Spleen (tissue), 11 donors: ENCODE data around the gene XIAP. TPM values are rescaled to one million over a fixed set of nuclear protein-coding genes. Genes with fewer than 3 reads are reported as not detected.

Source experiments
- DNase-seq: peaks from one replicate; pipeline ENCODE4 v3.0.0-alpha.2; 2020
- H3K27ac ChIP-seq, 8 donors: fragments of 200-600 bp; sonication (generic) in 7 of 8; 1 replicate in 4 of 8; 2 replicates in 4 of 8; pipeline versions ENCODE4 v1.5.0 to v1.8.0; 2016 to 2021; ENCODE audit warnings: inconsistent platforms in 4 of 8, mild to moderate bottlenecking in 4 of 8, moderate library complexity in 1 of 8
- H3K27me3 ChIP-seq, 7 donors: fragments of 200-600 bp; sonication (generic) in 6 of 7; replicated peaks in 1 of 7; 1 replicate in 4 of 7; 2 replicates in 3 of 7; pipeline versions ENCODE4 v1.5.0 to v1.8.0; 2016 to 2021; ENCODE audit warnings: inconsistent platforms in 3 of 7, mild to moderate bottlenecking in 1 of 7
- H3K36me3 ChIP-seq, 6 donors: fragments of 200-600 bp; sonication (generic) in 5 of 6; 1 replicate in 4 of 6; 2 replicates in 2 of 6; pipeline versions ENCODE4 v1.5.0 to v1.8.0; 2016 to 2021; ENCODE audit warnings: inconsistent platforms in 2 of 6
- H3K4me1 ChIP-seq, 6 donors: fragments of 200-600 bp; sonication (generic) in 5 of 6; 1 replicate in 3 of 6; 2 replicates in 3 of 6; pipeline versions ENCODE4 v1.5.0 to v1.8.0; 2016 to 2021; ENCODE audit warnings: inconsistent platforms in 3 of 6
- H3K4me3 ChIP-seq, 8 donors: fragments of 200-600 bp; sonication (generic) in 7 of 8; 1 replicate in 4 of 8; 2 replicates in 4 of 8; pipeline versions ENCODE4 v1.5.0 to v1.8.0; 2016 to 2021; ENCODE audit warnings: inconsistent platforms in 4 of 8, mild to moderate bottlenecking in 4 of 8, moderate library complexity in 2 of 8
- H3K9me3 ChIP-seq, 8 donors: fragments of 200-600 bp; sonication (generic) in 7 of 8; 1 replicate in 4 of 8; 2 replicates in 4 of 8; pipeline versions ENCODE4 v1.5.0 to v1.8.0; 2016 to 2021; ENCODE audit warnings: inconsistent platforms in 4 of 8
- POLR2A ChIP-seq, 3 donors: fragments of 450-650 bp; IDR thresholded peaks; one replicate each; pipeline ENCODE4 v1.5.1; 2017; ENCODE audit warnings: antibody characterized with exemption in 3 of 3, mild to moderate bottlenecking in 1 of 3
- POLR2AphosphoS5 ChIP-seq, 3 donors: sonication (generic); formaldehyde crosslinking; IDR thresholded peaks; one replicate each; pipeline ENCODE4 v1.5.1; 2017; ENCODE audit warnings: antibody characterized with exemption in 3 of 3
- WGBS, 5 donors: extraction: QIAGEN DNeasy Blood & Tissue Kit in 3 of 5; methylation state at CpG; one replicate each; pipeline versions ENCODE4 v1.1.5 to v1.1.7; 2013 to 2018; 5-methylcytosine and 5-hydroxymethylcytosine counted together
- intact Hi-C: fragments of 100-400 bp; cut with DNase I; formaldehyde crosslinking; loops from one replicate; pipeline ENCODE4 v1.15.0; 2023; ENCODE audit warnings: low total_unique reads
- polyA plus RNA-seq, 3 donors: library from polyadenylated mRNA; stranded (reverse); fragments of 200-250 nt; gene quantifications; one replicate each; pipeline ENCODE4 v1.2.1, GENCODE V29; 2013
- total RNA-seq, 7 donors: library from RNA; depleted of rRNA in 3 of 7; stranded (reverse); fragments of >200 nt in 3 of 7; fragmentation: NEBNext Ultra II Directional in 4 of 7; extraction: Animal tissue kit (Norgen Biotek cat#: 25700) in 4 of 7; gene quantifications; one replicate each; pipeline versions ENCODE4 v1.1.0 to v1.2.1, GENCODE V29; 2016 to 2021
- TF ChIP-seq, protein P1 (sequence below), 11 experiments: fragments of 200-600 bp in 7 of 11; fragments of 450-650 bp in 4 of 11; sonication (generic) in 4 of 11; IDR thresholded peaks in 8 of 11; conservative IDR thresholded peaks in 3 of 11; 1 replicate in 7 of 11; 2 replicates in 4 of 11; pipeline versions ENCODE4 v1.4.0 to v1.8.0; 2016 to 2021; ENCODE audit warnings: antibody characterized with exemption in 11 of 11, inconsistent platforms in 4 of 11, mild to moderate bottlenecking in 1 of 11
- donor health status: healthy with polysubstance abuse.
- donor health status: DM: no; HTN: no; CAD: no; lungs with moderate emphysema.
- donor health status: DM: no; HTN: no; CAD: no.
- donor health status: Bipolar disorder and iron deficiency.
- donor health status: healthy.
- donor health status: DM: no; HTN: no; CAD: no.
- donor health status: DM: yes; HTN: yes; CAD: no.

Gene XIAP
- total and polyA plus RNA-seq, 10 donors, result 4.7 to 67.0 (median 44.0) TPM

DNA sequence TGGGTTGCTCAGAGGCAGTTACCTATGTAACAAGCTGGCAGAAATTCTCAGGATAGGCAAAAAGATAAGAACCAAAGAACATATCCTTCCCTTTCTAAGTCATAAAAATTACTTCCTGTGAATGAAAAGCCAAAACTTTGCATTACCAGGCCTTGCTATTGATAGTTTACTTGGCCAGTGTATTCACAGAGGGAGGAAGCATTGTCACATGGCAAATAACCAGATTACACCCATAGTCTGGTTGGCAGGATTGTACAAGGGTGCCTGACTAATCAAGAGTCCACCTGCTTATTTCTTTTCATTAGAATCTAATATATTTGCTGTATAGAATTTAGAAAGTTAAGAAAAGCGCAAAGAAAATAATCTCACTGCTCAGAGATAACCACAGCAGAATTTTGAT lies 14.1 kb downstream of the XIAP start:
- WGBS, 5 donors, result 87 to 100% (median 96%) methylated on average over 1 of the region's 1 CpG
- DNase-seq, result no peak
- H3K9me3 ChIP-seq, result no peaks in the 10 kb centered on the region
- peak overlapping the region in 1 of 8 donors; percentile 28 for H3K27ac ChIP-seq
- intact Hi-C loops, result no loop called here
- H3K36me3 ChIP-seq, result peaks cover 0 to 5% (median 0%) of the 10 kb centered on the region in 6 donors
- peaks cover 12 to 86% (median 42%) of the 10 kb centered on the region in 6 donors for H3K4me1 ChIP-seq
- H3K27me3 ChIP-seq, result no peaks in the 10 kb centered on the region
- no peak for TF ChIP-seq POLR2A (IDR thresholded peaks at IDR 0.05)
- TF ChIP-seq, protein P1, sequence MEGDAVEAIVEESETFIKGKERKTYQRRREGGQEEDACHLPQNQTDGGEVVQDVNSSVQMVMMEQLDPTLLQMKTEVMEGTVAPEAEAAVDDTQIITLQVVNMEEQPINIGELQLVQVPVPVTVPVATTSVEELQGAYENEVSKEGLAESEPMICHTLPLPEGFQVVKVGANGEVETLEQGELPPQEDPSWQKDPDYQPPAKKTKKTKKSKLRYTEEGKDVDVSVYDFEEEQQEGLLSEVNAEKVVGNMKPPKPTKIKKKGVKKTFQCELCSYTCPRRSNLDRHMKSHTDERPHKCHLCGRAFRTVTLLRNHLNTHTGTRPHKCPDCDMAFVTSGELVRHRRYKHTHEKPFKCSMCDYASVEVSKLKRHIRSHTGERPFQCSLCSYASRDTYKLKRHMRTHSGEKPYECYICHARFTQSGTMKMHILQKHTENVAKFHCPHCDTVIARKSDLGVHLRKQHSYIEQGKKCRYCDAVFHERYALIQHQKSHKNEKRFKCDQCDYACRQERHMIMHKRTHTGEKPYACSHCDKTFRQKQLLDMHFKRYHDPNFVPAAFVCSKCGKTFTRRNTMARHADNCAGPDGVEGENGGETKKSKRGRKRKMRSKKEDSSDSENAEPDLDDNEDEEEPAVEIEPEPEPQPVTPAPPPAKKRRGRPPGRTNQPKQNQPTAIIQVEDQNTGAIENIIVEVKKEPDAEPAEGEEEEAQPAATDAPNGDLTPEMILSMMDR (IDR thresholded peaks at IDR 0.05 in 8 of 11, conservative IDR thresholded peaks at IDR 0.05 in 3 of 11), result no peak
- no peak for TF ChIP-seq POLR2AphosphoS5 (IDR thresholded peaks at IDR 0.05)
- no peak overlapping the region for H3K4me3 ChIP-seq

DNA sequence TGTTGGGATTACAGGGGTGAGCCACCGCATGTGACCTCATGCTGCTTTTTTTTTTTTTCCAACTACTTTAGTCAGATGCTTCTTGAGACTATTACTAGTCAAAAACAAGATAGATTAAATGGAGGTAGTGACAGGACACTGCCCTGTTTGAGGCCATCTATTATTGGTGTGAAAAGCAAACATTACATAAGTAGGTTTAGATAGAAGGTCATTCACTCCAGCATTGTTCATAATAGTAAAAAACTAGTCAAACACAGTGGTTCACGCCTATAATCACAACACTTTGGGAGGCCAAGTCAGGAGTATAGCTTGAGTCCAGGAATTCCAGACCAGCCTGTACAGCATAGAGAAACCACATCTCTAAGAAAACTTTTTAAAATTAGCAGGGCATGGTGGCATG lies 16.3 kb downstream of the XIAP start:
- no peak overlapping the region for H3K4me3 ChIP-seq
- intact Hi-C loops, result no loop called here
- no peak for DNase-seq
- no peaks in the 10 kb centered on the region for H3K27me3 ChIP-seq
- H3K4me1 ChIP-seq, result peaks cover 12 to 74% (median 35%) of the 10 kb centered on the region in 6 donors
- H3K27ac ChIP-seq, result no peak overlapping the region
- TF ChIP-seq POLR2AphosphoS5 (IDR thresholded peaks at IDR 0.05) (no peak), POLR2A (IDR thresholded peaks at IDR 0.05) (no peak)
- TF ChIP-seq, protein P1 (IDR thresholded peaks at IDR 0.05 in 8 of 11, conservative IDR thresholded peaks at IDR 0.05 in 3 of 11), result no peak
- peaks cover 0 to 4% (median 0%) of the 10 kb centered on the region in 6 donors for H3K36me3 ChIP-seq
- no peaks in the 10 kb centered on the region for H3K9me3 ChIP-seq
- 88 to 97% (median 95%) methylated on average over 2 of the region's 2 CpGs for whole genome bisulfite sequencing, 5 donors

DNA sequence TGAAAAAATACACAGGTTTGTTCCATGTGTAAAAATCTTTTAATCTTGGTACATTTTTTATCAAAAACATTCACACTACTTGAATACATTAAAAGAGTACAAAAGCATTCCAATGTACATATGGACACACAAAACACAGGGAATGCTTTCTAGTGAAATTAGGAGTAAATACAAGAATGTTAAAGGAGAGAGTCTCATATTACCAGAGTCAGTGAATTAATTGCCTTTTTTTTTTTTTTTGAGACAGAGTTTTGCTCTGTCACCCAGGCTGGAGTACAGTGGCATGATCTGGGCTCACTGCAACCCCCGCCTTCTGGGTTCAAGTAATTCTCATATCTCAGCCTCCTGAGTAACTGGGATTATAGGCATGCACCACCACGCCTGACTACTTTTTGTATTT lies 17.0 kb downstream of the XIAP start:
- intact Hi-C loops, result no loop called here
- WGBS, 5 donors, result 82 to 94% (median 86%) methylated on average over 2 of the region's 2 CpGs
- TF ChIP-seq POLR2AphosphoS5 (IDR thresholded peaks at IDR 0.05) (no peak), POLR2A (IDR thresholded peaks at IDR 0.05) (no peak)
- TF ChIP-seq, protein P1 (IDR thresholded peaks at IDR 0.05 in 8 of 11, conservative IDR thresholded peaks at IDR 0.05 in 3 of 11), result no peak
- Histone ChIP-seq H3K4me1 (peaks cover 12 to 68% (median 29%) of the 10 kb centered on the region in 6 donors), H3K4me3 (no peak overlapping the region), H3K9me3 (no peaks in the 10 kb centered on the region), H3K27me3 (no peaks in the 10 kb centered on the region), H3K36me3 (peaks cover 0 to 4% (median 0%) of the 10 kb centered on the region in 6 donors), H3K27ac (no peak overlapping the region)
- DNase-seq, result no peak

DNA sequence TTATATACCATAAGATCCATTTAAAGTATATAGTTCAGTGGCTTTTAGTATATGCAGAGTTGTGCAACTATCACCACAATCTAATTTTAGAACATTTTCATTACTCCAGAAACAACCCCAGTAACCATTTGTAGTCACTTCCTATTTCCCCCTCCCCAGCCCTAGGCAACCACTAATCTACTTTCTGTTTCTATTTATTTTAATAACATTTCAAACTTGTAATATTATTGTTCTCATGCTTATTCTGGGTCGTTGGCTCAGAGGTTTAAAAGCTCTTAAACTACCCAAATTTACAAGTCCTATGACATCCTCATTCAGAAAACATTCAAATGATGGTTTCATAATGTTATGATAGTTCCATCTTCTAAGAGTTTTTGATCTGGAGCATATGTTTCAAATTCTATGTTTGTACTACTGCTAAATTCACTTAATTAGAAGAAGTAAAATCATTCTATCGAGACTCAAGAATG lies 18.4 kb downstream of the XIAP start:
- 18 to 31% (median 24%) methylated on average over 2 of the region's 2 CpGs for WGBS, 5 donors
- Histone ChIP-seq H3K27me3 (no peaks in the 10 kb centered on the region), H3K4me3 (peak overlapping the region in 2 of 8 donors; percentile 22 to 36), H3K4me1 (peaks cover 12 to 53% (median 25%) of the 10 kb centered on the region in 6 donors), H3K36me3 (peaks cover 0 to 4% (median 0%) of the 10 kb centered on the region in 6 donors), H3K9me3 (no peaks in the 10 kb centered on the region), H3K27ac (peak overlapping the region in 7 of 8 donors; percentile 13 to 69 (median 56))
- no peak for TF ChIP-seq POLR2AphosphoS5 (IDR thresholded peaks at IDR 0.05)
- TF ChIP-seq, protein P1 (IDR thresholded peaks at IDR 0.05 in 8 of 11, conservative IDR thresholded peaks at IDR 0.05 in 3 of 11), result no peak
- no peak for TF ChIP-seq POLR2A (IDR thresholded peaks at IDR 0.05)
- no peak for DNase-seq
- intact Hi-C loops, result no loop called here
